Stomach (tissue), 4 donors: ENCODE results near the gene KCNN3.

Experiments
- CTCF ChIP-seq, 7 experiments: fragments of 450-650 bp in 4 of 7; fragments of 200-600 bp in 3 of 7; sonication (generic) in 3 of 7; IDR thresholded peaks; one replicate each; pipeline ENCODE4 v1.5.1; 2016 to 2019; ENCODE audit warnings: antibody characterized with exemption in 7 of 7, control low read depth in 2 of 7, mild to moderate bottlenecking in 1 of 7
- POLR2A ChIP-seq, 4 donors: fragments of 450-650 bp; IDR thresholded peaks; one replicate each; pipeline ENCODE4 v1.6.1; 2016; ENCODE audit warnings: antibody characterized with exemption in 4 of 4, control low read depth in 2 of 4, mild to moderate bottlenecking in 1 of 4, moderate library complexity in 1 of 4
- POLR2AphosphoS5 ChIP-seq, 3 donors: sonication (generic); formaldehyde crosslinking; IDR thresholded peaks; one replicate each; pipeline ENCODE4 v1.6.1; 2016; ENCODE audit warnings: antibody characterized with exemption in 3 of 3

DNA sequence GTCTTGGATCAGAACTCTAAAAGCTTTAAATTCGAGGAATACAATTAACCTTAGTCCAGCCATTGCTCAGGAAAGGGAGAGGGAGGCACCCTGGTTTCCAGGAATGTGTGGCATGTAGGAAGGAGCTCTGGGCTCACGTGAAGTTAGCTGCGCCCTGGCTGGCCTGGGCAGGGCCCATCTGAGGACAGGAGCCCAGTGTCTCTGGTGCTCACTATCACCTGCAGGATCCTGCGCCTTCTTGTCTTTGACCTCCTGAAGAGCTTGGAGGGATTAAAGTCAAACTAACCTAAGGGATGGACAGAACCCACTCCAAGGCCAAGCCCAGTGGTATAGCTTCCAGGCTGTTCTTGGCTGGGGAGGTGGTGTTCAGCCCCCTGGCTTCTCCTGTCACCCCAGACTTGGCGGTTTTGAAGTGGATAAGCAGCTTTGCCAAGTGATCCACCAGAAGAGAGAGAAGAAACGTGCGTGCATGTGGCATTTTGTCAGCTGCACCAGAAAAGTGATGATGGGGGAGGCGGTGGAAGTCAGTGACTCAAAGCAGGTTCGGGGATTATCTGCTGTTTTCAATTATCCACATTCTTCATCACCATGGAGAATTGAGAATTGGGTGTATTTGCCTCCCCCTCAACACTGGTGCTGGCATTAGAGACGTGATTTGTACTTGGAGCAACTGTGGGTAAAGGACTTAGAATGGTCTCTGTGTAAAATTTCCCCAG, 11.9 kb upstream of the KCNN3 start:
- no peak for TF ChIP-seq POLR2A (IDR thresholded peaks at IDR 0.05)
- no peak for TF ChIP-seq CTCF (IDR thresholded peaks at IDR 0.05)
- TF ChIP-seq POLR2AphosphoS5 (IDR thresholded peaks at IDR 0.05) = no peak
